SU-DHL-6 (cell line): Measurements from ENCODE around the gene TRIM63.

Source experiments
- H2AFZ ChIP-seq: fragments of 200-600 bp; sonication (generic); 2 replicates; pipeline ENCODE4 v1.6.1; 2014; ENCODE audit warnings: low read depth, mild to moderate bottlenecking, moderate library complexity, mixed read lengths, antibody characterized with exemption, low read length; ENCODE audit not compliant: severe bottlenecking
- H3F3A ChIP-seq: fragments of 200-600 bp; shearing (Covaris generic); 2 replicates; pipeline ENCODE4 v1.6.0; 2016; ENCODE audit warnings: antibody characterized with exemption, mild to moderate bottlenecking; ENCODE audit not compliant: insufficient read depth
- H3K27ac ChIP-seq: fragments of 200-600 bp; sonication (generic); 2 replicates; pipeline ENCODE4 v1.5.1; 2016; ENCODE audit warnings: low read depth, mild to moderate bottlenecking, low read length, moderate library complexity, mixed read lengths
- H3K27me3 ChIP-seq: fragments of 200-600 bp; sonication (generic), shearing (Covaris generic); 2 replicates; pipeline ENCODE4 v1.6.0; 2014; ENCODE audit warnings: mild to moderate bottlenecking, low read length
- H3K36me3 ChIP-seq: fragments of 200-600 bp; sonication (generic); 2 replicates; pipeline ENCODE4 v1.6.1; 2014; ENCODE audit warnings: mild to moderate bottlenecking, low read length, mixed read lengths
- H3K4me2 ChIP-seq: fragments of 300-600, 200-600 bp; shearing (Covaris generic), sonication (generic); 2 replicates; pipeline ENCODE4 v1.6.0; 2014; ENCODE audit warnings: low read length, low read depth, mild to moderate bottlenecking; ENCODE audit not compliant: poor library complexity, severe bottlenecking
- H3K4me3 ChIP-seq: fragments of 200-600 bp; sonication (generic); 2 replicates; pipeline ENCODE4 v1.5.1; 2014; ENCODE audit warnings: antibody characterized with exemption, low read length, mild to moderate bottlenecking, mixed read lengths; ENCODE audit not compliant: insufficient read depth, poor library complexity, severe bottlenecking
- H3K79me2 ChIP-seq: fragments of 200-600 bp; sonication (generic); 2 replicates; pipeline ENCODE4 v1.6.1; 2014; ENCODE audit warnings: mild to moderate bottlenecking, low read length, moderate library complexity; ENCODE audit not compliant: insufficient read depth
- H3K9ac ChIP-seq: fragments of 200-600 bp; sonication (generic); 2 replicates; pipeline ENCODE4 v1.7.0; 2014; ENCODE audit warnings: mild to moderate bottlenecking, low read length
- H3K9me2 ChIP-seq: fragments of 200-600 bp; sonication (generic); replicated peaks from 2 replicates; pipeline ENCODE4 v1.6.1; 2014; ENCODE audit warnings: low read length; ENCODE audit not compliant: insufficient read depth
- H3K9me3 ChIP-seq: fragments of 200-600 bp; sonication (generic); 2 replicates; pipeline ENCODE4 v1.6.1; 2014; ENCODE audit warnings: low read length, mixed read lengths; ENCODE audit not compliant: insufficient read depth
- H4K20me1 ChIP-seq: fragments of 200-600 bp; sonication (generic); 2 replicates; pipeline ENCODE4 v1.6.1; 2014; ENCODE audit warnings: low read depth, mild to moderate bottlenecking, antibody characterized with exemption, low read length, moderate library complexity, mixed read lengths
- CTCF ChIP-seq: fragments of 200-600 bp; sonication (generic); IDR thresholded peaks from one replicate; pipeline ENCODE4 v1.5.1; 2017; ENCODE audit warnings: antibody characterized with exemption, mild to moderate bottlenecking, low read length, moderate library complexity; ENCODE audit not compliant: insufficient read depth, poor library complexity, severe bottlenecking
- EZH2phosphoT487 ChIP-seq: fragments of 200-600 bp; sonication (generic), shearing (Covaris generic); conservative IDR thresholded peaks from 2 replicates; pipeline ENCODE4 v1.6.1; 2018; ENCODE audit warnings: mild to moderate bottlenecking, antibody characterized with exemption, low read length, moderate library complexity, mixed read lengths

TRIM63 gene

GRCh38 chr1:26019641-26020315 is 47.7 kb downstream of the TRIM63 start:
- TF ChIP-seq CTCF, result no peak
- no peak for TF ChIP-seq EZH2phosphoT487
- no peaks in the 10 kb centered on the region for H3K79me2 ChIP-seq
- no peak overlapping the region for H2AFZ ChIP-seq
- no peak overlapping the region for H3K9ac ChIP-seq
- no peaks in the 10 kb centered on the region for H3K9me2 ChIP-seq
- H3K4me2 ChIP-seq, result no peak overlapping the region
- no peak overlapping the region for H3K27ac ChIP-seq
- H3F3A ChIP-seq, result no peaks in the 10 kb centered on the region
- H3K36me3 ChIP-seq, result no peaks in the 10 kb centered on the region
- no peaks in the 10 kb centered on the region for H3K27me3 ChIP-seq
- H3K9me3 ChIP-seq, result no peaks in the 10 kb centered on the region
- no peak overlapping the region for H3K4me3 ChIP-seq
- no peaks in the 10 kb centered on the region for H4K20me1 ChIP-seq

- Histone ChIP-seq H3K9me3 (no peaks in the 10 kb centered on the region), H3K27ac (no peak overlapping the region), H3K4me3 (no peak overlapping the region), H3K27me3 (no peaks in the 10 kb centered on the region), H3F3A (no peaks in the 10 kb centered on the region), H4K20me1 (no peaks in the 10 kb centered on the region), H3K36me3 (no peaks in the 10 kb centered on the region), H2AFZ (no peak overlapping the region), H3K9me2 (no peaks in the 10 kb centered on the region), H3K9ac (no peak overlapping the region), H3K79me2 (no peaks in the 10 kb centered on the region), H3K4me2 (no peak overlapping the region)
- TF ChIP-seq CTCF, result no peak
- TF ChIP-seq EZH2phosphoT487, result no peak
These were observed 49.8 kb downstream of the TRIM63 start for GRCh38 chr1:26017606-26018005.

GRCh38 chr1:26016953-26017545 is 50.4 kb downstream of the TRIM63 start:
- Histone ChIP-seq H3K27ac (no peak overlapping the region), H3K27me3 (no peaks in the 10 kb centered on the region), H3K9me2 (no peaks in the 10 kb centered on the region), H4K20me1 (no peaks in the 10 kb centered on the region), H3K4me3 (no peak overlapping the region), H3K4me2 (no peak overlapping the region), H2AFZ (no peak overlapping the region), H3K9ac (no peak overlapping the region), H3K36me3 (no peaks in the 10 kb centered on the region), H3K9me3 (no peaks in the 10 kb centered on the region), H3F3A (no peaks in the 10 kb centered on the region), H3K79me2 (no peaks in the 10 kb centered on the region)
- TF ChIP-seq CTCF (no peak), EZH2phosphoT487 (no peak)
